ENCODE data around the gene CHST11. TPM values are rescaled to one million over a fixed set of nuclear protein-coding genes. Genes with fewer than 3 reads are reported as not detected.

CHST11 gene
- total RNA-seq, 8 experiments from 2014 or later = 9.3 to 36.8 (median 12.9) TPM

DNA sequence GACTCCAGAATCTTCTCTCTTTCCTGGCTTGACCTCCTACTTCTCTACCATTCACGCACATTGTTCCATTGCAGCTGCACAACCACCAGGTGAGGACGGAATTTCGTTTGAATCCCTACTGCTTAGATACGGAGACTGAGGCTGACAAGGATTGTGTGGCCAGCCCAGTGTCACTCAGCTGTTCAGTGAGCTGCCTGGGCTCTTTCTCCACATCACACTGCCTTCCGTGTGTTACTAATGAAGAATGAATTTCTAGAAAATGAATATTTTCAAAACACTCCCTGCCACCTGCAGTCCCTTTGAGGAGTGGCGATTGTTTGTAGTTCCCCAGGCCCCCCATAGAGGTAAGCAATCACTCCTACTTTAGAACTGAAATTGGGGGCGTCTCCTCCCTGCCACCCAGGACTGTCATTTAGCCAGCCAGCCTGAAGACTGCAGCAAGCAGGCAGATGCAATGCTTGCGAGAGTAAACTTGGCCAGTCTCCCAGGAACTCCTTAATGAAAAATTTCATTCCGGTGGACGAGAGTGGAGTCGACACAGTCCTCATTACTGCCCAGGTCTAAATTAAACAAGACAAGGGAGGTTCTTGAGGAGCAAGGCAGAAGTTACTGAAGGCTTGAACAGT, 261.7 kb downstream of the CHST11 start:
- peak in 4 of 8 experiments; percentile 12 to 56 (median 18) for ATAC-seq (replicated peaks in 6 of 8)
- peaks cover 55 to 58% of the 10 kb centered on the region in 2 donors for H3K4me1 ChIP-seq (replicated peaks in 1 of 2)
- WGBS, 10 experiments = 20 to 100% (median 55%) methylated on average over 1 to 6 of the region's 11 CpGs; no CpG with 5 or more reads in 2 of the 10 experiments
- in situ Hi-C loops (cut with MboI; ENCODE audit: low pct_unique_long_range_greater_than_20kb in 2 of 9, low sequenced_read_pairs in 9 of 9, unreplicated experiment in 9 of 9) = loop anchor here in 1 of 9 experiments (25.0 kb wide), 1 partner anchor 331 kb away; no protein-coding TSS in a partner anchor
- H3K4me3 ChIP-seq = no peak overlapping the region
- H3K27ac ChIP-seq = no peak overlapping the region

DNA sequence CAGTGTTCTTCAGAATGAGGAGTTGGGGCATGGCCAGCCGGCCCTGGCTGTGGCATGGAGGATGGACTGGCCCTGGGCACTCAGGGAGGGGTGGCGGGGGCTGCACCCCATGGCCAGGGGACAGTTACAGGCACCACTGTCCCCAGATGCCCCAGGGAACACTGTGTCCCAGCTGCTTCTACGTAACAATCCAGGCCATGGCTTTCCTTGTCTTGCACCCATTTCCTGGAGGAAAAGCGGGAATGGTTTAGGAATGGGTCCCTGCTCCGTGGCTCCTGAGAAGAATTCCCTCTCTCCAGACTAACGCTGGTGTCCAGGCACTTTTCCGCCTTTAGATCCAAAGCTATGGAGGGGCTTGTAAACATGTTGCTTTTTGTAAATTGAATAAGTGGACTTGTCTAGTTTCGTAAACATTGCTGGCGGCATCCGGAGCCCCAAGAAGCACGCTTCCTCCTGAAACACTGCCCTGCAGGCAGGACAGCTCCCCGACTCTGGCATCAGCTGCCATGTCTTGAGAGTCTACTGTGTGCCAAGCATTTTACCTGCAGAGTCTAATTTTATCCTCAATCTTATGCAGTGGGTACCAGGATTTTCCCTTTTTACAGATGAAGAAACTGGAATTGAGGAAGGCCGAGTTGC, 263.1 kb downstream of the CHST11 start:
- Histone ChIP-seq H3K4me3 (peak overlapping the region in 1 of 5 donors; percentile 4), H3K27ac (peak overlapping the region; percentile 34 to 53), H3K4me1 (replicated peaks in 1 of 2) (peaks cover 63 to 71% of the 10 kb centered on the region in 2 donors)
- in situ Hi-C loops (cut with MboI; ENCODE audit: low pct_unique_long_range_greater_than_20kb in 2 of 9, low sequenced_read_pairs in 9 of 9, unreplicated experiment in 9 of 9) = loop anchor here in 1 of 9 experiments (25.0 kb wide), 1 partner anchor 333 kb away; no protein-coding TSS in a partner anchor
- peak in 1 of 8 experiments; percentile 2 for ATAC-seq (replicated peaks in 6 of 8)
- 82 to 100% (median 90%) methylated on average over 3 to 11 of the region's 13 CpGs; no CpG with 5 or more reads in 3 of the 10 experiments for WGBS, 10 experiments

- in situ Hi-C loops (cut with MboI; ENCODE audit: low pct_unique_long_range_greater_than_20kb in 2 of 9, low sequenced_read_pairs in 9 of 9, unreplicated experiment in 9 of 9) = loop anchor here in 1 of 9 experiments (25.0 kb wide), 1 partner anchor 333 kb away; no protein-coding TSS in a partner anchor
- Histone ChIP-seq H3K4me1 (replicated peaks in 1 of 2) (peaks cover 66 to 71% of the 10 kb centered on the region in 2 donors), H3K4me3 (peak overlapping the region in 2 of 5 donors; percentile 4 to 9), H3K27ac (peak overlapping the region; percentile 34 to 53)
- WGBS, 10 experiments = 9 to 100% (median 25%) methylated on average over 1 to 19 of the region's 29 CpGs; no CpG with 5 or more reads in 2 of the 10 experiments
- peak in 5 of 8 experiments; percentile 36 to 60 (median 52) for ATAC-seq (replicated peaks in 6 of 8)
These were observed 263.7 kb downstream of the CHST11 start for GRCh38 chr12:104720339-104721038.

GRCh38 chr12:104721039-104721405, 264.3 kb downstream of the CHST11 start:
- Histone ChIP-seq H3K27ac (peak overlapping the region in 1 of 2 donors; percentile 34), H3K4me3 (no peak overlapping the region)

DNA sequence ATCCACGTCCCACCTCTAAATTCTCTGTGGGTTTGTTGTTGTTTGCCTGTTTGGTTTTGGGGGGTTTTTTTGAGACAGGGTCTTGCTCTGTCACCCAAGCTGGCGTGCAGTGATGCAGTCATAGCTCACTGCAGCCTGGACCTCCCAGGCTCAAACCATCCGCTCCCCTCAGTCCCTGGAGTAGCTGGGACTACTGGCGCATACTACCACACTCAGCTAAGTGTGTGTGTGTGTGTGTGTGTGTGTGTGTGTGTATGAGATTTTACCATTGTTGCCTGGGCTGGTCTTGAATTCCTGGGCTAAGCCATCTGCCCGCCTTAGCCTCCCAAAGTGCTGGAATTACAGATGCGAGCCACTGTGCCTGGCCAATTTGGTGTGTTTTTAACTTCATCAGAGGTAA, 265.2 kb downstream of the CHST11 start:
- 80 to 100% (median 94%) methylated on average over 1 to 2 of the region's 6 CpGs; no CpG with 5 or more reads in 3 of the 10 experiments for WGBS, 10 experiments
- Histone ChIP-seq H3K4me1 (replicated peaks in 1 of 2) (peaks cover 59 to 64% of the 10 kb centered on the region in 2 donors), H3K27ac (no peak overlapping the region), H3K4me3 (no peak overlapping the region)
- ATAC-seq (replicated peaks in 6 of 8) = peak in 5 of 8 experiments; percentile 41 to 61 (median 51)
- in situ Hi-C loops (cut with MboI; ENCODE audit: low pct_unique_long_range_greater_than_20kb in 2 of 9, low sequenced_read_pairs in 9 of 9, unreplicated experiment in 9 of 9) = loop anchor here in 1 of 9 experiments (25.0 kb wide), 1 partner anchor 335 kb away; no protein-coding TSS in a partner anchor

More at GRCh38 chr12:104721039-104721405, 264.3 kb downstream of the CHST11 start:
- H3K4me1 ChIP-seq (replicated peaks in 1 of 2) = peaks cover 60 to 66% of the 10 kb centered on the region in 2 donors
- no peak for ATAC-seq (replicated peaks in 6 of 8)
- in situ Hi-C loops (cut with MboI; ENCODE audit: low pct_unique_long_range_greater_than_20kb in 2 of 9, low sequenced_read_pairs in 9 of 9, unreplicated experiment in 9 of 9) = loop anchor here in 1 of 9 experiments (25.0 kb wide), 1 partner anchor 334 kb away; no protein-coding TSS in a partner anchor

DNA sequence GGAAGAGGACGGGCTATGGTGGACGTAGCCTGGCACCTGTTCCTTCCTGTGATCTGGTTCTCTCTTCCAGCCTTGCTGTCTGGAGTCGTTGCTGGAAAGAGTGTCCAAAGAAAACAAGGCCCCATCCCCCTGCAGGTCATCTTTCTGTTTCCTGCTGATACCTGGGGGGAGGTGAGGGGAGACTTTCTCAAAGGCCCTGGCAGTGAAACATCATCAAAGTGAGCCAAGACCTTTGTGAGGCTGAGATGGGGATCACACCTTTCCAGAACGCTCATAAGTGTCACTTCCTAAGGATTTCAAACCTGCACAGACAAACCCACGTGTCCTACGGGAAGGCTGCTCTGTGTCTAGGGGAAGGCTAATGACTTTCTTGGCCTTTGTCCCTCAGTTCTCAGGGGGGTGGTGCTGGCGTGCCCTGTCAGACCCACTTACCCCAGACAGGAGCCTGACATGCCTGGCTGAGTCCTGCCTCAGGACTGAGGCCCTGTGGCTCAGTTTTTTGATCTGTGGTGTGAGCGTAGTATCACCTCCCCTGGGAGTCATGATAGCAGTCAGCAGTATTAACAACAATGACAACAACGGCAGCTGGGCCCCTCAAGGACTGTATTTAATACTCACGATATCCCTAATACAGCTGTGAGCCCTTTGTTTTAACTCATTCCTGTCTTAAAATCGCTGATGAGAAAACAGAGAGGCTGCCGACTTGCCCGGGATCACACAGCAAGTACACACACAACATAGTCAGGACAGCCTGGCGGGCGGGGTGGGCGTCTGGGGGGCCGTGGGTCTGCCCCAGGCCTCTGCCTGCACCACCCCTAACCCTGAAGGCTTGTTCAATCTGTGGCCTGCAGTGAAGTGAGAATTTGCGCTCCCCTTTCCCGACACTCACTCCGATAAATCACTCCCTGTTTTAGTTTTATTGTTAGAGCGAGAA, 266.1 kb downstream of the CHST11 start:
- Histone ChIP-seq H3K4me3 (no peak overlapping the region), H3K27ac (peak overlapping the region in 1 of 2 donors; percentile 50)
- WGBS, 10 experiments = 0 to 100% (median 63%) methylated on average over 1 to 8 of the region's 21 CpGs; no CpG with 5 or more reads in 1 of the 10 experiments

GRCh38 chr12:104723895-104724294, 267.1 kb downstream of the CHST11 start:
- no peak for ATAC-seq (replicated peaks in 6 of 8)
- in situ Hi-C loops (cut with MboI; ENCODE audit: low pct_unique_long_range_greater_than_20kb in 2 of 9, low sequenced_read_pairs in 9 of 9, unreplicated experiment in 9 of 9) = loop anchor here in 1 of 9 experiments (25.0 kb wide), 1 partner anchor 337 kb away; no protein-coding TSS in a partner anchor
- H3K4me3 ChIP-seq = no peak overlapping the region
- peaks cover 54 to 61% of the 10 kb centered on the region in 2 donors for H3K4me1 ChIP-seq (replicated peaks in 1 of 2)
- no peak overlapping the region for H3K27ac ChIP-seq
- 82 to 100% (median 100%) methylated on average over 1 to 2 of the region's 2 CpGs; no CpG with 5 or more reads in 7 of the 10 experiments for WGBS, 10 experiments

More for the DNA sequence above, 266.1 kb downstream of the CHST11 start:
- ATAC-seq (replicated peaks in 6 of 8) = peak in 5 of 8 experiments; percentile 4 to 72 (median 57)
- in situ Hi-C loops (cut with MboI; ENCODE audit: low pct_unique_long_range_greater_than_20kb in 2 of 9, low sequenced_read_pairs in 9 of 9, unreplicated experiment in 9 of 9) = loop anchor here in 1 of 9 experiments (25.0 kb wide), 1 partner anchor 336 kb away; no protein-coding TSS in a partner anchor
- peaks cover 59 to 64% of the 10 kb centered on the region in 2 donors for H3K4me1 ChIP-seq (replicated peaks in 1 of 2)

DNA sequence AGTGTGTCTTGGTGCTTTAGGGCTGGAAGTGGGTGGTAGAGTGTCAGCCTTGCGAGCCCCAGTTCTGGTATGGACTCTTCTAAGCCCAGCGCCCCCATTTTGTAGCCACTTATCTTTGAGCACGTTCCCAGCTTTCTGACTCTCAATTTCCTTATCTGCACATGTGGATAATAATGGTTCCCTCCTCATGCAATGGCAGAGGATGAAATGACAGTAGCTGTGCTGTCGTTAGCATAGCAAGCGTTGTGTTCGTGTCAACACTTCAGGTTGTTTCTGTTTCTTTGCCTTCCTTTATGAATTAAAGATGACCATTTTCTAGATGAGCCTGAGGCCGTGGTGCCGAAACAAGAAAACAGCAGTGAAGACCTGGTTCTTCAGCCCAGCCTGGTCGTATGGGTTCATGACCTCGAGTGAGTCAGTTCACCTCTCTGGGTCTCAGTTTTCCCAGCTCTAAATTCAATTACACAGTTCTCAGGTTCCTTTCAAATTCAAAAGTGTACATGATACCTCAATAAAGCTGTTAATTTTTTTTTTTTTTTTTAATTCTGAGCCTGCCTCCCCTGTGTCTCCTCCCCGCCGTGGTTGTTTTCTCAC, 268.3 kb downstream of the CHST11 start:
- H3K4me1 ChIP-seq (replicated peaks in 1 of 2) = peaks cover 47 to 52% of the 10 kb centered on the region in 2 donors
- 84 to 96% (median 89%) methylated on average over 4 to 10 of the region's 12 CpGs; no CpG with 5 or more reads in 1 of the 10 experiments for WGBS, 10 experiments
- no peak overlapping the region for H3K4me3 ChIP-seq
- no peak for ATAC-seq (replicated peaks in 6 of 8)
- H3K27ac ChIP-seq = no peak overlapping the region
- in situ Hi-C loops (cut with MboI; ENCODE audit: low pct_unique_long_range_greater_than_20kb in 2 of 9, low sequenced_read_pairs in 9 of 9, unreplicated experiment in 9 of 9) = loop anchor here in 2 of 9 experiments (25.0 kb wide), 2 partner anchors 263 to 338 kb away; partner anchors contain the start of gene CHST11 (in 1 of the 2)

DNA sequence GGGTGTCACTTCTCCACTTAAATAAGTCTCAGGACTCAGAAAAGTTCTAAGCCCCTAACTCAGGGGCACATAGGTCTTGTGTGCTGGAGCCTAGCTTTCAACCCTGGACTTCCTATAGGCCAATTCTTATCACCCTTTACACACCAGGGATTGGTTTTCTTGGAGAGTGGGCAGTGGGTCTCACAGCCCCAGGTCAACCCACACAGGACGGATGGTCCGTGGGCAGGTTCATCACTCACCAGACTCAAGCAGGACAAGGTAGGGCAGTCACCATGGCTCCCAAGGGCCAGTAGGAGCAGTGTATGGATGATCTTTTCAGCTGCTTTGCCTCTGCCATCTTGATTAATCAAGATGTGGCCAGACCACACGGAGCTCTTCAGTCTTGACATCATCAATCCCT, 268.9 kb downstream of the CHST11 start:
- ATAC-seq (replicated peaks in 6 of 8) = no peak
- Histone ChIP-seq H3K27ac (no peak overlapping the region), H3K4me1 (replicated peaks in 1 of 2) (peaks cover 42 to 46% of the 10 kb centered on the region in 2 donors), H3K4me3 (no peak overlapping the region)
- in situ Hi-C loops (cut with MboI; ENCODE audit: low pct_unique_long_range_greater_than_20kb in 2 of 9, low sequenced_read_pairs in 9 of 9, unreplicated experiment in 9 of 9) = loop anchor here in 1 of 9 experiments (25.0 kb wide), 1 partner anchor 263 kb away; the partner anchor contains the start of gene CHST11
- 70 to 100% (median 88%) methylated on average over 1 to 3 of the region's 3 CpGs; no CpG with 5 or more reads in 6 of the 10 experiments for WGBS, 10 experiments

- in situ Hi-C loops (cut with MboI; ENCODE audit: low pct_unique_long_range_greater_than_20kb in 2 of 9, low sequenced_read_pairs in 9 of 9, unreplicated experiment in 9 of 9) = loop anchor here in 1 of 9 experiments (25.0 kb wide), 1 partner anchor 266 kb away; the partner anchor contains the start of gene CHST11
- Histone ChIP-seq H3K27ac (no peak overlapping the region), H3K4me1 (replicated peaks in 1 of 2) (peaks cover 21 to 24% of the 10 kb centered on the region in 2 donors), H3K4me3 (no peak overlapping the region)
- WGBS, 10 experiments = 64 to 96% (median 86%) methylated on average over 2 to 9 of the region's 10 CpGs; no CpG with 5 or more reads in 1 of the 10 experiments
- ATAC-seq (replicated peaks in 6 of 8) = no peak
These were observed 271.1 kb downstream of the CHST11 start for GRCh38 chr12:104727726-104728465.
